GM10266 (cell line): ENCODE data around the gene BGN.

Experiments
- DNase-seq: peaks from one replicate; pipeline ENCODE4 v3.0.0; 2012; ENCODE audit errors: extremely low spot score
- TF ChIP-seq, protein P1 (sequence below): IDR thresholded peaks from 2 replicates; pipeline ENCODE4 v1.5.1; 2012; ENCODE audit warnings: mild to moderate bottlenecking, low read depth; ENCODE audit not compliant: control insufficient read depth, insufficient read depth; ENCODE audit errors: missing control alignments

BGN gene

DNA sequence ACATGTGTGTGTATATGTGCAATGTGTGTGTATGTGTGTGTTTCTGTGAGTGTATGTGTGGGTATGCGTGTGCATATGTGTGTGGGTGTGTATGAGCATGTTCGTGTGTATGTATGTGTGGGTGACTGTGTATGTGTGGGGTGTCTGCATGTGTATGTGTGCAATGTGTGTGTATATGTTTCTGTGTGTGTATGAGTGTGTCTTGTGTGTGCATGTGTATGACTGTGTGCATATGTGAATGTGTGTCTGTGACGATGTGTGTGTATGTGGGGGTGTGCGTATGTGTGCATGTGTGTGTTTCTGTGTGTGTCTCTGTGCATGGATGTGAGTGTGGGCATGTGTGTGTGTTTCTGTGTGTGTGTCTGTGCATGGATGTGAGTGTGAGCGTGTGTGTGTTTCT, 18.5 kb downstream of the BGN start:
- TF ChIP-seq, protein P1, sequence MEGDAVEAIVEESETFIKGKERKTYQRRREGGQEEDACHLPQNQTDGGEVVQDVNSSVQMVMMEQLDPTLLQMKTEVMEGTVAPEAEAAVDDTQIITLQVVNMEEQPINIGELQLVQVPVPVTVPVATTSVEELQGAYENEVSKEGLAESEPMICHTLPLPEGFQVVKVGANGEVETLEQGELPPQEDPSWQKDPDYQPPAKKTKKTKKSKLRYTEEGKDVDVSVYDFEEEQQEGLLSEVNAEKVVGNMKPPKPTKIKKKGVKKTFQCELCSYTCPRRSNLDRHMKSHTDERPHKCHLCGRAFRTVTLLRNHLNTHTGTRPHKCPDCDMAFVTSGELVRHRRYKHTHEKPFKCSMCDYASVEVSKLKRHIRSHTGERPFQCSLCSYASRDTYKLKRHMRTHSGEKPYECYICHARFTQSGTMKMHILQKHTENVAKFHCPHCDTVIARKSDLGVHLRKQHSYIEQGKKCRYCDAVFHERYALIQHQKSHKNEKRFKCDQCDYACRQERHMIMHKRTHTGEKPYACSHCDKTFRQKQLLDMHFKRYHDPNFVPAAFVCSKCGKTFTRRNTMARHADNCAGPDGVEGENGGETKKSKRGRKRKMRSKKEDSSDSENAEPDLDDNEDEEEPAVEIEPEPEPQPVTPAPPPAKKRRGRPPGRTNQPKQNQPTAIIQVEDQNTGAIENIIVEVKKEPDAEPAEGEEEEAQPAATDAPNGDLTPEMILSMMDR = no peak
- DNase-seq = no peak

DNA sequence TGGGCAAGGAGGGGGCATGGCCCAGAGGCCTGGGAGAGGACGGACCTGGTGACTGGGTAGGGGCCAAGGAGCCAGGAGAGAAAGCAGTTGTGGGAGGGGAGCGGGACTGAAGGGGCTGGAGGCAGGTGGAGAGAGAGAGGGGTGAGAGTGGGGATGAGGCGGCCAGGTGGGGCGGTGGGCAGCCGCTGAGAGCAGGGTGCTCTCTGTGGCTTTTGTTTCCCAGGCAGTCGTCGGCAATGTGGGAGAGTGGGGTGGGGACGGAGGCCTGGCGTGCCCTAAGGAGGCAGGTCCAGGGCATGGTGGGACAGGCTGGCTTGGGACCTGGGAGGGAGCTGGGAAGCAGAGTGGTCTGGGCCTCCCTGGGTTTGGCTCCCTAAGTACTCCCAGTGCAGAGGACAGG, 19.5 kb downstream of the BGN start:
- TF ChIP-seq, protein P1 = no peak

DNA sequence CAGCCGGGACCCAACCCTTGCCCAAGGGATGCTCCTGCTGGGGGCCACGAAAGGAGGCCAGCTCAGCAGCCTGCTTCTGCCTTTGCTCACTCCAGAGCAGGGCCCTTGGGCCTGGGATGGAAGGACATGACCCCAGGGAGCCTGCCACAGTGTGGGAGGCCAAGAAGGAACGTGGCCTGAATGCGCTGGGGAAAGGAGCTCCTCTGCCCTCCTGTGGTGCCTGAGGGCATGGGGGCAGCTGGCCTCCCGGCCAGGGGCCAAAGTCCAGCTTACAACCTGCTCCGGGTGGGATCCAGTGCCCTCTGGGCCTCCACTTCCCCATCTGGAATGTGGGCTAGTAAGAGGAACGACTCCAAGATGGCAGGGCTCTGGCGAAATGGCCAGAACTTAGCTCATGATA, 20.7 kb downstream of the BGN start:
- DNase-seq = no peak
- TF ChIP-seq, protein P1 = no peak

More for the DNA sequence above, 19.5 kb downstream of the BGN start:
- no peak for DNase-seq

DNA sequence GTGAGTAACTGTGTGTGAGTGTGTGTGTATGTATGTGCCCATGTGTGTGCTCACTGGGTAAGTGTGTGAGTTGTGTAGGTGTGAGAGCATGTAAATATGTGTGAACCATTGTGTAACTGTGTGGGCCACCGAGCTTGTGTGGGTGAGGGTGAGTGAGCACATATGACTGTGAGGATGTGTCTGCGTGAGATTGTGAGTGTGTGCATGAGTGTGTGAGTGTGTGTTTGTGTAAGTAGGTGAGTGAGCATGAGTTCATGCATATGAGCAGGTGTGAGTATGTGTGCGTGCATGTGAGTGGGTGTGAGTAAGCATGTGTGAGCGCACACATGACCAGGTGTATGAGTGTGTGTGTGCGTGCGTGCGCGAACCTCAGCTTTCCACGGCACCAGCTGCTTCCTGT, 21.3 kb downstream of the BGN start:
- TF ChIP-seq, protein P1 = no peak

DNA sequence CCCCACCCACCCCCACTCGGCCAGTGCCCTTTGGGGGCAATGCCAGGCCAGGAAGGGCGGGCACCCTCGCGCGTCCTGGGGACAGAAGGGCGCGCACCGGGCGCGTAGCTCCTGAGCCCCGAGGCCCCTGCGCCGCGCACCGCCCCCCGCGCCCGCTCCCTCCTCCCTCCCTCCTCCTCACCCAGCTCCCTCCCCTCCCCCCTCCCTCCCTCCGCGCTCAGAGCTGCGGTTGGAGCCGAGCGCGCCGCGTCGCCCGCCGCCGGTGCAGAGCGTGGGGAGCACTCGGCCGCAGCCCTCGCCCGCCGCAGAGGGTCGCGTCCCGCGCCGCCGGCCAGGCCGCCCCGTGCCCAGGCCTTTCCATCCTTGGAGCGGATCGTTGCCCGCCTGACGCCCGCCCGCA, 22.6 kb downstream of the BGN start, which contains the start of gene ATP2B3:
ATP2B3 (plus strand) TSS at position 220 of the 400 bp plus-strand sequence. CDS start 18,606 bp downstream, outside the sequence.
- DNase-seq = no peak
- TF ChIP-seq, protein P1 = no peak

More for the DNA sequence above, 21.3 kb downstream of the BGN start:
- DNase-seq = no peak

DNA sequence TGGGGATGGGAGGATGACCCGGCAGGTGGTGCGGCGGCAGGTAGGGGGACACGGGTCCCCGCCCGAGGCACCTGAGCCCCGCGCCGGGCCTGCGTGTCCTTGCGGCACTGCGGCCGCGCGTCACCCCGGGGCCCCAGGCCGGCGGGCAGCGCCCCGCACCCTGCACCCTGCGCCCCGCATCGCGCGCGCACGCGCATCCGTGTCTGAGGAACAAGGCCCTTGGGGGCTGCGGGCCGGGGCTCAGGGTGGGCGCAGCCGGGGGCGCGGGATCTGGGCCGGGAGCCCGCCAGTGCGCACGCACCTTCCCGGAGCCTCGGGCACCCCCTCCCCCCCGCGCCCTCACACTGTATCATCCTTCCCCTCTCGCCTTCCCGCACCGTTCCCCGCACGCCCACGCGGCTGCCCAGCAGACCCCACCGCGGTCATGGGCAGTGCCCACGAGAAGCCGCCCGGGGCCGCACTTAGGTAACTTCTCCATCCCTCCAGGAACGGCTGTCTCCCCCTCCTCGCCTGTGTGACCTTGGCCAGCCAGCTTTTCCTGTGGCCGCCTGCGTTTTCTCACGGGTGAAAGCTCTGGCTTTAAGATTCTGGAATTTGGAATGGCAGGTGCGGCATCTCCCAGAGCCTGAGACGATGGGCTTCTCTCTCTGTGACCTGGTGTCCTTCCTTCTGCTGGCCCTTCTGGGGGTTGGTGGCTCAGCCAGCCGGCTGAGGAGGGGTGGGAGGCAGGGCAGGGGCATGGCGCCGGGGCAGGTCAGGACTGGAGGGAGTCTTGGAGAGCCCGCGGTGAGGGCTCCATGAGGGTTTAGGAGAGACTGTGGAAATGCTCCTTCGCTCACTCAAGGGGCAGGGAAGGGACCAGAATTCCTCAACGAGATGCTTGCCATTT, 23.4 kb downstream of the BGN start:
- TF ChIP-seq, protein P1 = no peak
- no peak for DNase-seq
